ENCODE data around the gene BSND. TPM values are rescaled to one million over a fixed set of nuclear protein-coding genes. Genes with fewer than 3 reads are reported as not detected.

BSND gene
- total and polyA plus RNA-seq, 4 donors = 0.02 TPM; not detected in 3

GRCh38 chr1:54993140-54993539 lies 5.6 kb upstream of the BSND start:
- no peak overlapping the region for H3K9ac ChIP-seq (ENCODE audit: insufficient read depth in 1 of 2, low read length in 2 of 2)
- H3K27ac ChIP-seq (ENCODE audit: low read depth in 1 of 2, low read length in 1 of 2) = no peak overlapping the region
- H3K4me3 ChIP-seq = no peak overlapping the region
- no peaks in the 10 kb centered on the region for H3K36me3 ChIP-seq (ENCODE audit: control insufficient read depth in 4 of 4, insufficient read depth in 4 of 4, low read length in 4 of 4)
- H3K27me3 ChIP-seq (ENCODE audit: control insufficient read depth in 3 of 3, insufficient read depth in 3 of 3, low read length in 2 of 3) = peaks cover 4 to 26% (median 23%) of the 10 kb centered on the region in 3 donors
- no peak for TF ChIP-seq CTCF (IDR thresholded peaks at IDR 0.05; ENCODE audit: control extremely low read depth, extremely low read depth)
- WGBS, 2 donors = 93 to 98% methylated on average over 6 of the region's 6 CpGs
- peaks cover 0 to 2% (median 0%) of the 10 kb centered on the region in 4 donors for H3K9me3 ChIP-seq (ENCODE audit: control insufficient read depth in 4 of 4, insufficient read depth in 3 of 4, low read length in 3 of 4)
- no peak for DNase-seq
- H3K4me1 ChIP-seq (ENCODE audit: control insufficient read depth in 5 of 5, insufficient read depth in 5 of 5, low read length in 5 of 5) = peaks cover 0 to 7% (median 0%) of the 10 kb centered on the region in 5 donors
- ATAC-seq (ENCODE audit: insufficient read depth, low FRiP score) = no peak

- Histone ChIP-seq H3K36me3 (ENCODE audit: control insufficient read depth in 4 of 4, insufficient read depth in 4 of 4, low read length in 4 of 4) (no peaks in the 10 kb centered on the region), H3K4me1 (ENCODE audit: control insufficient read depth in 5 of 5, insufficient read depth in 5 of 5, low read length in 5 of 5) (peaks cover 0 to 7% (median 0%) of the 10 kb centered on the region in 5 donors), H3K9me3 (ENCODE audit: control insufficient read depth in 4 of 4, insufficient read depth in 3 of 4, low read length in 3 of 4) (peaks cover 0 to 2% (median 0%) of the 10 kb centered on the region in 4 donors), H3K27ac (ENCODE audit: low read depth in 1 of 2, low read length in 1 of 2) (no peak overlapping the region), H3K27me3 (ENCODE audit: control insufficient read depth in 3 of 3, insufficient read depth in 3 of 3, low read length in 2 of 3) (peaks cover 4 to 31% (median 23%) of the 10 kb centered on the region in 3 donors), H3K4me3 (no peak overlapping the region), H3K9ac (ENCODE audit: insufficient read depth in 1 of 2, low read length in 2 of 2) (no peak overlapping the region)
- no peak for ATAC-seq (ENCODE audit: insufficient read depth, low FRiP score)
- TF ChIP-seq CTCF (IDR thresholded peaks at IDR 0.05; ENCODE audit: control extremely low read depth, extremely low read depth) = no peak
- DNase-seq = no peak
- WGBS, 2 donors = 58 to 73% methylated on average over 6 of the region's 6 CpGs
Observed at GRCh38 chr1:54994355-54994990, 4.3 kb upstream of the BSND start.

GRCh38 chr1:54995013-54995760 lies 3.5 kb upstream of the BSND start:
- Histone ChIP-seq H3K27ac (ENCODE audit: low read depth in 1 of 2, low read length in 1 of 2) (no peak overlapping the region), H3K9me3 (ENCODE audit: control insufficient read depth in 4 of 4, insufficient read depth in 3 of 4, low read length in 3 of 4) (peaks cover 0 to 2% (median 0%) of the 10 kb centered on the region in 4 donors), H3K9ac (ENCODE audit: insufficient read depth in 1 of 2, low read length in 2 of 2) (no peak overlapping the region), H3K4me3 (no peak overlapping the region), H3K36me3 (ENCODE audit: control insufficient read depth in 4 of 4, insufficient read depth in 4 of 4, low read length in 4 of 4) (no peaks in the 10 kb centered on the region), H3K27me3 (ENCODE audit: control insufficient read depth in 3 of 3, insufficient read depth in 3 of 3, low read length in 2 of 3) (peaks cover 4 to 31% (median 23%) of the 10 kb centered on the region in 3 donors), H3K4me1 (ENCODE audit: control insufficient read depth in 5 of 5, insufficient read depth in 5 of 5, low read length in 5 of 5) (peaks cover 0 to 7% (median 0%) of the 10 kb centered on the region in 5 donors)
- TF ChIP-seq CTCF (IDR thresholded peaks at IDR 0.05; ENCODE audit: control extremely low read depth, extremely low read depth) = no peak
- 58 to 64% methylated on average over 12 of the region's 12 CpGs for WGBS, 2 donors
- no peak for DNase-seq
- ATAC-seq (ENCODE audit: insufficient read depth, low FRiP score) = no peak
